AG09319 (cell line): ENCODE results near the gene NHS.

Source experiments
- DNase-seq: peaks from one replicate; pipeline ENCODE4 v3.0.0-alpha.2; 2010; ENCODE audit warnings: low read depth; ENCODE audit errors: extremely low read depth
- CTCF ChIP-seq: IDR thresholded peaks from 2 replicates; pipeline ENCODE4 v1.5.1; 2011; ENCODE audit warnings: low read depth, mild to moderate bottlenecking, inconsistent platforms, low read length, moderate library complexity

The NHS gene

GRCh38 chrX:17525762-17526555 lies 151.0 kb downstream of the NHS start:
- no peak for TF ChIP-seq CTCF
- DNase-seq = no peak

DNA sequence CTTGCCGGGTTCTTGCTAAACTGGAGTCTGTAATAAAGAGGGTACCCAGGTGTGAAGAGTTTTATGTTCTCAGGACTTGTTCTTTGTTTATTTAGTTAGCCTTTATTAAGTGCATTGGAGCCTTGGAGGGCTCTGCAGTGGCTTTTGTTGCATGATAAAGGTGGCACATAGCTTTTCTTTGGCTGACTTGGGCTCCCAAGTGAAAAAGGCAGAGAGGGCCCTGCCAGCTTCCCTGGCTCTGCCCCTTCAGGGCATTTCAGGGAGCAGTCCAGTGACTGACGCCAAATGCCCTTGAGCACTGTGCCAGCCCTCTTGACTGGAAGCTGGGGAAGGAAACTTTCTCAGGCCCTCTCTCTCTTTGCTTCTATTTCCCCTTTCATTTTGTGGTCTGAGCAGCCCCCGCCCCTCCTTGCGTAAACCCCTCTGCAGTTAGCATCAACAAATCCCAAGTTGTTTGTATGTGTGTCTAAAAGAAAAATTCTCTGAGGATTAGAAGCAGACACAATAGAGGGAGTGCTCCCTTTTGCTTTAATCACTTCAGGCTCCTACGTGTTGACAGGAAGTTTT lies 152.2 kb downstream of the NHS start:
- no peak for DNase-seq
- TF ChIP-seq CTCF = no peak

GRCh38 chrX:17527922-17528321 lies 152.9 kb downstream of the NHS start:
- no peak for TF ChIP-seq CTCF
- no peak for DNase-seq

DNA sequence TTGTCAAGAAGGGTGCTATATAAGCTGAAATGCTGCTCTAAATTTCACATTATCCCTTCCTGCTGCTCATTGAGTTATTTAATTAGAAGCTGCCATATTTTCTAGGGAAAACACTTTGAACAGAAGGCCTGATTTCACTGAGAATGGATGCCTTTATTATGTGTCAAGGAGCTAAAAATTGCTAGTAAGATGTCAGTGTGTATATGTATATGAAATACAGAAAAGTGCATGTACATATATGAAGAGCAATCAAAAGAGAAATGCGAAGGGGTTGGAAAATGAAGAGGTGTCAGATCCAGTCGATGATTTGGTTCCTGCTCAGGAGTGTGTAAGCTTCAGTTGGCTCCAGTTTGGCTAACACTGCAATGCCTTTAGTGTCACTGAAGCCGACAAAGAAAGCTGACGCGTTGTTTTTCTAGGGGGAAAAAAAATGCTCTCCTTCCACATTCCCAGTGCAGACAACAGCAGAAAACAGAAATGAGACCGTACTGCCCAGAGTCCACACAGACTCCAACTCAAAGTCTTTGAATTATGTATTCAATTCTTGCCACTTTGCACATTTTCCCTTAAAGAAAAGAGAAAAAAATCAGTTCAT lies 154.2 kb downstream of the NHS start:
- TF ChIP-seq CTCF = no peak
- DNase-seq = no peak

DNA sequence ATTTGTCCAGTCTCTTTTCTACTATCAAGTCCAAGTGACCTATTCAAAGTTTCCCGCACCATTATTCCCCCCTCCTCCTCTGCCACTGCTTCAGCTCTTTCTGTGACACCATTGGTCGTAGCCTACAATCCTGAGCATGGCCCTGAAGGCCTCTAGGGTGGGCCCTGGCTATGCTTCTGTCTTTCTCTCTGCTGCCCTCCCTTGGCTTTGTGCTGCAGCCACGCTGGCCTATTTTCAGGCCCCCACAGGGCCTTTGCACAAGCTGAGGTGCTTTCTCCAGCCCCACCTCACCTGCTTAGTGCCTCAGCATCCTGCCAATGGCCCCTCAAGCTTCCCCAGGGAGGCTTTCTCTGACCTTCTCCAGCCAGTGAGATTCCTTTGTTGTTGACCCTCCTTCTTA lies 156.5 kb downstream of the NHS start:
- no peak for DNase-seq
- no peak for TF ChIP-seq CTCF

GRCh38 chrX:17535229-17535628 lies 160.2 kb downstream of the NHS start:
- peak; percentile 43 for TF ChIP-seq CTCF
- no peak for DNase-seq

DNA sequence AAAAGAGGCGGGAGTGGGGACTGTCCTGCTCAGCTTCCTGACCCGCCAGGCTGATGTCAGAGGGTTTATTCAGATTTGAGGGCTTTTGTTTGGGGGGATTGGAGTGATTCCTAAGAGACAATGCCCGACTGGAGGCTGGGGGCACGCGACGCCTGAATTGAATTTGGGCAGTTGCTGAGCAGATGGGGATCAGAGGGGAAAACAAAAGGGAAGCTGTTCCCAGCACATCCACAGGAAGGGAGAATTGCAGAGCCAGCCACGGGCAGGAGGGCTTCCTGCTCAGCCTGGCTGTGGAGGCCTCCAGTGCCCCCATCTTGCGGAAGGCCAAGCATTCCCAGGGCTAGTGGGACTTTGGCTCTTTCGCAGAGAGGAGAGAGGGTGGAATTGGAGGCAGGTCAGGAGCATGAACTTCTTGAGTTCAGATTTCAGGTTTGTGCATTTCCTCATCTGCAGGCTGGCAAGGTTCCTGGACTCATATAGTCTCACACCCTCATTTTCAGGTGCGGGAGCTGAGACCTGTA lies 162.8 kb downstream of the NHS start:
- no peak for TF ChIP-seq CTCF
- no peak for DNase-seq
